ENCODE measurements around the gene GRK5.

GRCh38 chr10:119349341-119349740, 142.0 kb downstream of the GRK5 start:
- no peak for TF ChIP-seq CTCF (IDR thresholded peaks at IDR 0.05; ENCODE audit: low read depth, low read length, poor library complexity, severe bottlenecking)
- no peak for TF ChIP-seq EZH2phosphoT487 (IDR thresholded peaks at IDR 0.05; ENCODE audit: borderline replicate concordance, low read length)
